ENCODE measurements around the gene FAM107B.

Gene FAM107B

GRCh38 chr10:14507176-14507575 lies 267.5 kb downstream of the FAM107B start:
- no peak for DNase-seq (ENCODE audit: low read depth in 2 of 2)

- DNase-seq (ENCODE audit: low read depth in 2 of 2), result no peak
Measured at GRCh38 chr10:14502431-14502830, 272.3 kb downstream of the FAM107B start.

GRCh38 chr10:14500172-14500765 lies 274.4 kb downstream of the FAM107B start:
- no peak for DNase-seq (ENCODE audit: low read depth in 2 of 2)

DNA sequence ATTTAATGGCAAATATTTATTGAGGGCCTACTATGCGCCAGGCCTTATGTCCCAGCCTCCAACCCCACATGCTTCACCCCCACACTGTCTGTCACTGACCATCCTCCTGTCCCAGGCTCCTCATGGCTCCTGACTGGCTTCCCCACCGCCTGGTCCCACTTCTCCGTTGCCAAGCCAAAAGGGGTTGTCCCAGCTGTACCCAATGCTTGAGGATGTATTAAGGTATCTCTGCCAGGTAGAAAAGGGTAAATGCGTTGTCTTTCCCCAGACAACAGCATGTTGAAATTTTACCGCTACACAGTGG lies 275.1 kb downstream of the FAM107B start:
- DNase-seq (ENCODE audit: low read depth in 2 of 2), result no peak

- DNase-seq (ENCODE audit: low read depth in 2 of 2), result no peak
Measured at GRCh38 chr10:14498326-14498725, 276.4 kb downstream of the FAM107B start.

DNA sequence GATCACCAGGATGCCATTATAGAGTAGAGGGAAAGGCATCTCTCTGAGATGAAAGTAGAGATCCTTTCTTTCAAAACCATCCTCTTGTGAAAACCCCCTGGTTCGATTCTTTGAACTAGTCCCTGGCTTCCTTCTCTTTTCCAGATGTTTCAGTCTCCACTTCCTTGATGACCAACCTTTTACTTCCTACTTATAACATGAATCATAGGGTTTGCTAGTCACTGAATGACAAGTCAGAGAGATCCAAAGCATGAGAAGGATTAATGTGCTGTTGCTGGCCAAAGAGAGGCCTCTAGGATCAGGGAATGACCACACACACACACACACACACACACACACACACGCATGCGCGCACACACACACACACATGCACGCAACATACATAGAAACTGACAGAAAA lies 282.9 kb downstream of the FAM107B start:
- DNase-seq (ENCODE audit: low read depth in 2 of 2), result no peak

GRCh38 chr10:14489522-14490177 lies 285.0 kb downstream of the FAM107B start:
- no peak for DNase-seq (ENCODE audit: low read depth in 2 of 2)

GRCh38 chr10:14487488-14487883 lies 287.2 kb downstream of the FAM107B start:
- DNase-seq (ENCODE audit: low read depth in 2 of 2), result no peak

GRCh38 chr10:14486777-14487487 lies 287.8 kb downstream of the FAM107B start:
- DNase-seq (ENCODE audit: low read depth in 2 of 2), result no peak

GRCh38 chr10:14485986-14486385 lies 288.7 kb downstream of the FAM107B start:
- no peak for DNase-seq (ENCODE audit: low read depth in 2 of 2)

- no peak for DNase-seq (ENCODE audit: low read depth in 2 of 2)
Measured at GRCh38 chr10:14483417-14483816, 291.3 kb downstream of the FAM107B start.

DNA sequence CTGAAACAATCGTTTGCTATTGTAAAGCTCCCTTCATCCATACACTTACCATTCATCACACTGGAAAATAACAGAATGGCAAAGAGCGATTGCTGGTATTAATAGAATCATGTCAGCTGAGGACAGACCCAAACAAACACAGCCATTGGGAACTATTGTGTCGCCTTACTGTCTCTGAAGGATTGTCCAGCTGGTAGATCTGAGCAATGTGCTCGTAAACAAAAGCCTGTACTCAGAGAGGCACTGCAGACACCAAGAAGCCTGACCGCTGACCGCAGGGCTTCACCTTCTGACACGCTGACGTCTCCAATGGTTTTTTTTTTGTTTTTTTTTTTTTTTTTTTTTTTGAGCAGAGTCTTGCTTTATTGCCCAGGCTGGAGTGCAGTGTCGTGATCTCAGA lies 292.9 kb downstream of the FAM107B start:
- no peak for DNase-seq (ENCODE audit: low read depth in 2 of 2)

DNA sequence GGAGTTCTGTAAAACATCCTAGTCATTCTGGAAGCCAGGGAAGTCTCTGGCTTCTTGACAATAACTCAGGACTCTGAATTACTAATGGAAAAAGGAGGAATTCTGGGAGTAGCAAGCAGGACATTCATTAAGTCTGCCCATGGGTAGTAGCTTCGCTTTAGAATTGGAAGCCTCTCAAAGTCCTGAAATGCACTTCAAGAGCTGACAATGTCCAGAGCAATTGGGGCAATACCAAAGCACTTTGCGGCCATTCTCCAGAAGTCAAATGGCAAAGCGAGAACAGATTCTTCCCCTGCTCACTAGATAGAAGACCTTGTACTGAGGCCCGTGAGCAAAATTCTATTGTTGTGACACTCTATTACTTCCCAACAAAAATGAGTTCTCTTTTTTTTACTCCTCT lies 293.7 kb downstream of the FAM107B start:
- no peak for DNase-seq (ENCODE audit: low read depth in 2 of 2)

GRCh38 chr10:14478604-14479003 lies 296.1 kb downstream of the FAM107B start:
- DNase-seq (ENCODE audit: low read depth in 2 of 2), result no peak

DNA sequence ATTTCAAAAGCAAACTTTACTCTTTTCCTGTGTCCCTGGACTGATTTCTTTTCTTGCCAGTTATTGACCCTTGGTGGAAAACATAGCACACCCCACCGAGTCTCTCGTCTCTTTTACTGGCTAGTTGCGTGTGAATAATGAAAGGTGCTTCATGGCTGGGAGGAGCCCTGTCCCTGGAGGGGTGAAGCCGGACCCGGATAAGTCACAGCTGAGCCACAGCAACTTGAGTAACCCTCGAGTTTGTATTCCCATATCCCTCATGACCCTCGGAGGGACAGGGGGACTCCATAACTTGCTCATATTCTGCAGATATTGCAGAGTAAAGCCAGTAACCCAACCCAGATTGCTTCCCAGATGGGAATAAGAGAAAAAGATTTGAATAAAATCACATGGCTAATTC lies 296.5 kb downstream of the FAM107B start:
- no peak for DNase-seq (ENCODE audit: low read depth in 2 of 2)

DNA sequence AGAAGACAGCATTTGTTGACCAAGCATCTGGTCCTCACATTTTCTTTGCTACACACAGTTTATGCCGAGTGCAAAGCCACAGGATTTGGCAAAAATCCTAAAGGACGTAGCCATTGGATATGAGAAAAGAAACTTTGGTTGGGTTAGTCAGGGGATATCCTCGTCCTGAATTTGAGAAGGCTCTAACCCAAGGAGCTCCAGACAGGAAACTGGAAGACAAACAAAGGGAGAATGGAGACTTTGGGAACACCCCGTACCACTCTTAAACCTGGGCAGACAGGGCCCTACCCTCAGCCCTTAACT lies 297.3 kb downstream of the FAM107B start:
- DNase-seq (ENCODE audit: low read depth in 2 of 2), result no peak

- DNase-seq (ENCODE audit: low read depth in 2 of 2), result no peak
Measured at GRCh38 chr10:14476641-14477407, 297.9 kb downstream of the FAM107B start.

DNA sequence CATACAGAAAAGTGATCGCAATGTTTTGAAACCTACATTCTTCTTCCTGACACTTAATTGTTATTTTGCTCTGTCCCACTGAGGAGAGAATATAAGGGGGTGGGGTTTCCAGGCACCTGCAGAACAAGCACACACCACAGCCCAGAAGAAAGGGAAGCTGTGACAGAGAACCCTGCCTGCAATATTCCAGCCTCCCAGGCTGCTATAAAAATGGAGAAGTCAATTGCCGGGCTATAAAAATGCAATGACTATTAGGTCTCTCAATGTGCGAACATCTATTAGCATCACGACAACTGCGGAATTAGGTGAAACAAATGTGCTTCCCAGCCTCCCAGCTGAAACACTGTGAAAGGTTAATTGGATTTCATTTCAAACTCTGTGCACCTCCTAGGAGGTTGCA lies 298.7 kb downstream of the FAM107B start:
- no peak for DNase-seq (ENCODE audit: low read depth in 2 of 2)

- no peak for DNase-seq (ENCODE audit: low read depth in 2 of 2)
Measured at GRCh38 chr10:14474656-14475055, 300.0 kb downstream of the FAM107B start.

GRCh38 chr10:14470920-14471319 lies 303.8 kb downstream of the FAM107B start:
- DNase-seq (ENCODE audit: low read depth in 2 of 2), result no peak

- DNase-seq (ENCODE audit: low read depth in 2 of 2), result no peak
Measured at GRCh38 chr10:14468726-14469125, 306.0 kb downstream of the FAM107B start.
